GM13976 (cell line): ENCODE data around the gene UNC5B.

Experiments
- DNase-seq: peaks from one replicate; pipeline ENCODE4 v3.0.0; 2012; ENCODE audit warnings: low spot score
- in situ Hi-C: fragments of 300-500 bp; cut with MboI; formaldehyde crosslinking; loops from one replicate; pipeline ENCODE4 v1.12.0; 2022; ENCODE audit warnings: low sequenced_read_pairs, mixed read lengths, inconsistent platforms; ENCODE audit not compliant: unreplicated experiment
- TF ChIP-seq, protein P1 (sequence below): IDR thresholded peaks from 2 replicates; pipeline ENCODE4 v1.5.1; 2012; ENCODE audit warnings: borderline replicate concordance, mild to moderate bottlenecking; ENCODE audit not compliant: insufficient read depth; ENCODE audit errors: extremely low read depth, missing control alignments, control extremely low read depth

UNC5B gene

DNA sequence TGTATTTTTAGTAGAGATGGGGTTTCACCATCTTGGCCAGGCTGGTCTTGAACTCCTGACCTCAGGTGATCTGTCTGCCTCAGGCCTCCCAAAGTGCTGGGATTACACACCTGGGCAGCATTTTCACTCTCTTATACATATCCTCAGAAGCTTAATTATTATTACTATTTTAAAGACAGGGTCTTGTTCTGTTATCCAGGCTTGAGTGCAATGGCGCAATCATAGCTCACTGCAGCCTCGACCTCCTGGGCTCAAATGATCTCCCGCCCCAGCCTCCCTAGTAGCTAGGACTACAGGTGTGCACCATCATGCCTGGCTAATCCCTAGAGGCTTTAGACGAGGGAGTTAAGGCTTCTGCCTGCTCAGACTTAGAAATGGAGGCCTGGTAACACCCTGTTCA, 26.3 kb downstream of the UNC5B start:
- DNase-seq, result no peak
- TF ChIP-seq, protein P1, sequence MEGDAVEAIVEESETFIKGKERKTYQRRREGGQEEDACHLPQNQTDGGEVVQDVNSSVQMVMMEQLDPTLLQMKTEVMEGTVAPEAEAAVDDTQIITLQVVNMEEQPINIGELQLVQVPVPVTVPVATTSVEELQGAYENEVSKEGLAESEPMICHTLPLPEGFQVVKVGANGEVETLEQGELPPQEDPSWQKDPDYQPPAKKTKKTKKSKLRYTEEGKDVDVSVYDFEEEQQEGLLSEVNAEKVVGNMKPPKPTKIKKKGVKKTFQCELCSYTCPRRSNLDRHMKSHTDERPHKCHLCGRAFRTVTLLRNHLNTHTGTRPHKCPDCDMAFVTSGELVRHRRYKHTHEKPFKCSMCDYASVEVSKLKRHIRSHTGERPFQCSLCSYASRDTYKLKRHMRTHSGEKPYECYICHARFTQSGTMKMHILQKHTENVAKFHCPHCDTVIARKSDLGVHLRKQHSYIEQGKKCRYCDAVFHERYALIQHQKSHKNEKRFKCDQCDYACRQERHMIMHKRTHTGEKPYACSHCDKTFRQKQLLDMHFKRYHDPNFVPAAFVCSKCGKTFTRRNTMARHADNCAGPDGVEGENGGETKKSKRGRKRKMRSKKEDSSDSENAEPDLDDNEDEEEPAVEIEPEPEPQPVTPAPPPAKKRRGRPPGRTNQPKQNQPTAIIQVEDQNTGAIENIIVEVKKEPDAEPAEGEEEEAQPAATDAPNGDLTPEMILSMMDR, result no peak
- in situ Hi-C loops, result no loop called here

DNA sequence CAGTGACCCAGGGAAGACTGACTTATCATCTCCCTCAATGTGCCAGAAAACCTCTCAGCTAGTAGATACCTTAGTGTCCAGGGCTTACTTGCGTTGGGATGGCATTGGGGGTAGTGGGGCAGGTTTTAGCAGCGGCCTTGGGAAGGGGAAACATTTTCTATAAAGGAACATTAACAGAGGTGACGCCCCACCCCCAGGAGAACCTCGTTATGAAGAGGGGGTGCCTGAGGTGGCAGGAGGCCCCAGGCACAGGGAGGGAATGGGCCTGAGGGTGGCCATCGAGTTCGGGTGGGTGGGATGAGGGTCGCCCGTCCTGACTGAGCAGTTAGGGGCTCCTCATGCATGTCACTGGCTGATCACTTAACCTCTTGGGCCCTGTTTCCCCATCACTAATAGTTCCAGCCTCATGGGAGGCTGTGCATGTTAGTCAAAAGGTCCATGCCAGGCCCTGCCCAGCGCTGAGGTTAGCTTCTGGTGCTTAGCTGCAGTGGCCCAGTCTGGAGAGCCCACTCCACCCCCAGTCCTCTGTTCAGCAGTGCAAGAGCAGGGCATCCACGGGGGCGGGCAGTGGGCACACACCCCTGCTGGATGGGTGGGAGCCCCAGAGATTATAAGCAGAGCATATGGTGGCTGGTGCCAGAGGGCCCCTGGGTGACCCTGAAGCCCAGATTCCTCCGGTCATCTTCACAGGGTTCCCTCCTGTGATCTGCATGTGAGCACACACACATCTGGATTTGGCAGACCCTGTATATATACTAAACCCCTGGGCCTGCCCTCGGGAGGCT, 27.0 kb downstream of the UNC5B start:
- in situ Hi-C loops, result no loop called here
- no peak for DNase-seq
- TF ChIP-seq, protein P1, result no peak

DNA sequence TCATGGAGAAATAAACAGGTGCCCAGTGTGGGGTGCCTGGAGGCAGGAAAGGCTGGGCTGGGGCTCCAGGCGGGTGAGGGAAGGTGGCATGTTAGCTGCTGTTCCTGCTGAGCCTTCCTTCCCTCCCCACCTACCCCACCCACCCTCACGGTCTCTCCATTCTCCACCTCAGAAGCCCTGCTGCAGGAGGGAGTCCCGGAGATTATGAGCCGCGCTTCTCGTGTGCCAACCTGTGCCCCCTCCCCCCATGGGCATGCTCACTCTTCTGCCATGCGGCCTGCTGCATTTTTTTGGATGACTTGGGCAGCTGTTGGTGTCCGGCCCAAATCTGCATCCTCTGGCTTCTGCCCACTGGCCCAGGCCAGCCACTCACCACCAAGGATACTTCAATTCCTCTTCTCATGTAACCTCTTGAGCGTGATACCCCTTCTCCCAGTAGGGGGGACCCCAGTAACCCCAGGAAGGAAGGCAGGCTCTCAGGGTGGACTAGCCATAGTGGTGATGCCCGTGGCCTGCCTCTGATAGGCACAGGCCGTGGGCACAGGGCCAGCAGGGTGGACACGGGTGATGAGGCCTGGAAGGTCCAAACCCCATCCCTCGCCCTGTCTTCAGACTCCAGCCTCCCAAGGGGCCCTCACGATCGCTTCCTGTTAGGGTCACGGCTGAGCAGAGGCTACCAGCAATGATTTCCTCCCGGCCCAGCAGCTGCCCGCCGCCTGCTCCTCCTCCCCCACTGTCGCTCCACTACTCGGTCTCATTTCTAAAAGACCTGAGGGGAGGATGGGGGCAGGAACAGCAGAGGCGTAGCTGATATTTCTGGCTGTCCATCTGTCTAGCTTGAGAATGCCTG, 27.8 kb downstream of the UNC5B start:
- TF ChIP-seq, protein P1, result no peak
- DNase-seq, result no peak
- in situ Hi-C loops, result no loop called here

DNA sequence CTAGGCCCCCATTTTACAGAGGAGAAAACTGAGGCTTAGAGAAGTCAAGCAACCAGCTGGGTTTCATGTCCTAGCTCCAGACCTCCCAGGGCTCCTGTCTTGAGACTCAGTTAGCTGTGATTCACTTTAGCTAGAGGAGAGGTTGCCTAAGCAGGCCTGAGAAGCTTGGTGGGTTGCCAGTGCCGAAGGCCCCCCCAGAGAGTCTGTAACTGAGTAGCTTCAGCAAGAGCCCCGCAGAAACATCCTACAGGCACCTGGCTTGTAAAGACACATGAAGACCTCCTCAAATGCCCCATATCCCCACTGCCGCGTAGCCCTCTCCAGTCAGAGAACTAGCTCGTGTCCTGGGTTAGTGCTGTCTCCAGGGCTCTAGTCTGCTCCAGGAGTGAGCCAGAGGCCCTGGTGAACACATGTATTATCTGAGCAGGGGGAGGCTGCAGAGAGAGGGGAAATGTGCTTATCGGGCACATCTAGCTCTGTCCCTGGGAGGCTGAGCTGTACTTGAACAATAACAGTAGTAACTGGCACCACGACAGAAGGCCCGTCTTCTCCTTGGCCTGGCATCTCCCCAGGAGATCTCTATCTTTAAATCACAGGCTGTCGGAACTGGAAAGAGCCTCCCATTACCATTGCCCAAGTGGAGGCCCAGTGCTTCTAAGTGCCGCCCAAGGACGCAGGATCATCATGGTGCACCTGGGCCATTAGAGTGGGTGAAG, 28.9 kb downstream of the UNC5B start:
- in situ Hi-C loops, result no loop called here
- TF ChIP-seq, protein P1, result no peak
- DNase-seq, result no peak

DNA sequence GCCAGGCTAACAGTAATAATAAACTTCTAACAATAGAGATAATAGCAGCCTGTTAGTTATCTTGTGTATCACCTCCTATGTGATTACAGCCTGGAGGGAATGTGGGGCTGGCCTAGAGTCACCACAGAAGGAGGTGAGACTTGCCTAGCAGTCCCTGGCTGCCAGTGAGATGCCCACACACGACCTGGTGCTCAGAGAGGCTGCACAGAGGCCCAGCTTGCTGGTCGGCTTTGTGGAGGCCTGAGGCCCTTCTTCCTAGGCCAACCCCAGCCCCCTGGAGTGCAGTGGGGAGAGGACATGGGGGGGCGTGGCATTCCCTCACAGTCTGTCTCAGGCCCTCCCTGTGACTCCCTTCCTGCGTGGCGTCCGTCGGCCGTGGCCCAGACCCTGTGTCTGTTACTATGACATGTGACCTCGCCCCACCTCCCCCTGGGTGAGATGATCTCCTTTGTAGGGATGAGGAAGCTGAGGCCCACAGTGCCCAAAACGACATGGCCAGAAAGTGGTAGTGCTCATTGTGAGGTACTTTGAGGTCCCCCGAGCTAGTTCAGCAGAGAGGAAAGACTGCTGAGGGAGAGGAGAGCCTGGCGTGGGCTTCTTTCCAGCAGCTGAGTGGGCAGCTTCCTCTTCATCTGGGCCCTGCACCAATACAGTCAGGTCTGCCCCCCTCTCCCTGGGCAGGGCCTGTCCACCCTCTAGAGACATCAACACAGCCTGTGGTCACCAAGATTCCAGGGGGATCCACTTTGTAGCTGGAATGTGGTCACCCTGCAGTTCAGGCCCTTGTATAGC, 29.7 kb downstream of the UNC5B start:
- no peak for DNase-seq
- TF ChIP-seq, protein P1, result no peak
- in situ Hi-C loops, result no loop called here

DNA sequence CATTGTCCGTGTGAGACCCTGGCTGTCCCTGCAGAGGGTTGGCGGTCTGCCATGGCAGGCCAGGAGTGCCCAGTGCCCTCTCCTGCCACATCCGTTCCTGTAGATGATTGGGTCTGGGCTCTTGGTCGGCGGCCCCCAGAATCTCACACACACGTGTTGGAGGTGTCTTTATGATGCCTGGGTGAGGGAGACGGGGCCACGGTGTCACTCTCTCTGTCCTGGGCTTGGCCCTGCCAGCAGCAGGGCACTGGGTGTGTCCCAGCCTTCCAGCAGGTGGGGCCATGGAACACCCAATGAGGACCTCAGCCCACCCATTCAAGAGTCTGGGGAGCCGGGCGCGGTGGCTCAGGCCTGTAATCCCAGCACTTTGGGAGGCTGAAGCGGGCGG, 30.2 kb downstream of the UNC5B start:
- in situ Hi-C loops, result no loop called here
- DNase-seq, result no peak
- TF ChIP-seq, protein P1, result no peak
